PC-3 (cell line): ENCODE results near the gene PKDREJ. TPM values are rescaled to one million over a fixed set of nuclear protein-coding genes. Genes with fewer than 3 reads are reported as not detected.

ENCODE experiments used
- ATAC-seq: fragments of 200-7000 bp; cut with Tn5 transposase; 2 replicates; pipeline ENCODE4 v1.9.1; 2020; ENCODE audit warnings: mild to moderate bottlenecking, moderate library complexity
- BruUV-seq: library from RNA; stranded (reverse); fragments of 400-500 nt; replicated peaks from 2 replicates; lab custom pipeline; 2021; lab: Mats Ljungman, UMichigan
- CTCF ChIA-PET: fragments of 300-600 bp; sonication (Branson Sonifier 250); formaldehyde crosslinking; loops from one replicate; lab custom pipeline; 2022; ENCODE audit warnings: antibody characterized with exemption; lab: Charles Lee
- POLR2A ChIA-PET: fragments of 300-600 bp; sonication (Branson Sonifier 250); formaldehyde crosslinking; loops from one replicate; lab custom pipeline; 2022; ENCODE audit warnings: antibody characterized with exemption; ENCODE audit not compliant: unreplicated experiment; lab: Charles Lee
- DNase-seq: peaks from one replicate; pipeline ENCODE4 v3.0.0-alpha.2; 2015
- H2AFZ ChIP-seq: fragments of 300-600 bp; sonication (generic); 2 replicates; pipeline ENCODE4 v1.6.0; 2016; ENCODE audit warnings: antibody characterized with exemption, low read length
- H3F3A ChIP-seq: fragments of 300-600 bp; sonication (generic); one replicate; pipeline ENCODE4 v1.6.0; 2017; ENCODE audit warnings: antibody characterized with exemption, low read length, control low read depth, mild to moderate bottlenecking; ENCODE audit not compliant: unreplicated experiment
- H3K27ac ChIP-seq: fragments of 300-600 bp; sonication (generic); 2 replicates; pipeline ENCODE4 v1.5.1; 2016; ENCODE audit warnings: mild to moderate bottlenecking, low read length
- H3K27me3 ChIP-seq: fragments of 300-600 bp; sonication (generic); 2 replicates; pipeline ENCODE4 v1.6.1; 2016; ENCODE audit warnings: low read length, mixed read lengths
- H3K36me3 ChIP-seq: fragments of 300-600 bp; sonication (generic); 2 replicates; pipeline ENCODE4 v1.6.1; 2016; ENCODE audit warnings: low read depth, mixed run types, low read length, mixed read lengths
- H3K4me1 ChIP-seq: fragments of 300-600 bp; sonication (generic); 2 replicates; pipeline ENCODE4 v1.5.1; 2016; ENCODE audit warnings: low read length; ENCODE audit not compliant: insufficient read depth
- H3K4me2 ChIP-seq: fragments of 300-600 bp; sonication (generic); 2 replicates; pipeline ENCODE4 v1.6.0; 2016; ENCODE audit warnings: low read length
- H3K4me3 ChIP-seq: fragments of 300-600 bp; sonication (generic); 2 replicates; pipeline ENCODE4 v1.5.1; 2016; ENCODE audit warnings: mild to moderate bottlenecking, low read length, mixed read lengths
- H3K79me2 ChIP-seq: fragments of 300-600 bp; sonication (generic); 2 replicates; pipeline ENCODE4 v1.6.1; 2017; ENCODE audit warnings: low read length, mixed read lengths
- H3K9ac ChIP-seq: fragments of 300-600 bp; sonication (generic); 2 replicates; pipeline ENCODE4 v1.6.0; 2016; ENCODE audit warnings: mild to moderate bottlenecking, low read length
- H3K9me2 ChIP-seq: fragments of 300-600 bp; sonication (generic); replicated peaks from 2 replicates; pipeline ENCODE4 v1.6.1; 2016; ENCODE audit warnings: mixed run types, low read length, mixed read lengths
- H3K9me3 ChIP-seq: fragments of 300-600 bp; sonication (generic); 2 replicates; pipeline ENCODE4 v1.6.1; 2016; ENCODE audit warnings: low read length, mixed read lengths
- H4K20me1 ChIP-seq: fragments of 300-600 bp; sonication (generic); 2 replicates; pipeline ENCODE4 v1.6.1; 2016; ENCODE audit warnings: low read length, mixed read lengths
- EZH2 ChIP-seq: fragments of 300-600 bp; sonication (generic); IDR thresholded peaks from one replicate; pipeline ENCODE4 v1.6.1; 2017; ENCODE audit warnings: antibody characterized with exemption, mild to moderate bottlenecking, low read length; ENCODE audit not compliant: unreplicated experiment
- EZH2phosphoT487 ChIP-seq: fragments of 300-600 bp; sonication (generic); IDR thresholded peaks from 2 replicates; pipeline ENCODE4 v1.6.1; 2018; ENCODE audit warnings: mild to moderate bottlenecking, antibody characterized with exemption, low read length, borderline replicate concordance
- intact Hi-C: fragments of 100-400 bp; cut with micrococcal nuclease; formaldehyde crosslinking; loops from 2 replicates; pipeline ENCODE4 v1.9.0; 2023
- total RNA-seq: library from RNA; depleted of rRNA; stranded (reverse); fragments of >200 nt; gene quantifications from 2 replicates; pipeline ENCODE4 v1.2.3, GENCODE V29; 2014
- TF ChIP-seq, protein P1 (sequence below): fragments of 300-600 bp; sonication (generic); conservative IDR thresholded peaks from 2 replicates; pipeline ENCODE4 v1.5.1; 2017; ENCODE audit warnings: antibody characterized with exemption, low read depth, mild to moderate bottlenecking, low read length

Gene PKDREJ
- total RNA-seq, 1 experiment from 2014 or later = not detected

DNA sequence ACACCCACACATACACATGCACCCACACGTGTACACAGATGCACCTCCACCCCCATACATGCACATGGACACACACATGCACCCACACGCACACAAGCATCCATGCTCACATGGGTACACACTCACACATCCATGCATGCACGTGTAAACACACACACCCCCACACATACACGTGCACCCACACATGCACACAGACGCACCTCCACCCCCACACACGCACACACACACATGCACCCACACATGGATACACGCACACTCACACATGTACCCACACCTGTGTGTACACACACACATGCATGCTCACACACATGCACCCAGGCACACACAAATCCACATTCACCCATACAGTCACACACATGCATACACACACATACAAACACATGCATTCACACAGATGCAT lies 37.5 kb downstream of the PKDREJ start:
- H3F3A ChIP-seq = no peaks in the 10 kb centered on the region
- no peak overlapping the region for H3K27ac ChIP-seq
- no peak overlapping the region for H2AFZ ChIP-seq
- no peaks in the 10 kb centered on the region for H3K36me3 ChIP-seq
- TF ChIP-seq, protein P1, sequence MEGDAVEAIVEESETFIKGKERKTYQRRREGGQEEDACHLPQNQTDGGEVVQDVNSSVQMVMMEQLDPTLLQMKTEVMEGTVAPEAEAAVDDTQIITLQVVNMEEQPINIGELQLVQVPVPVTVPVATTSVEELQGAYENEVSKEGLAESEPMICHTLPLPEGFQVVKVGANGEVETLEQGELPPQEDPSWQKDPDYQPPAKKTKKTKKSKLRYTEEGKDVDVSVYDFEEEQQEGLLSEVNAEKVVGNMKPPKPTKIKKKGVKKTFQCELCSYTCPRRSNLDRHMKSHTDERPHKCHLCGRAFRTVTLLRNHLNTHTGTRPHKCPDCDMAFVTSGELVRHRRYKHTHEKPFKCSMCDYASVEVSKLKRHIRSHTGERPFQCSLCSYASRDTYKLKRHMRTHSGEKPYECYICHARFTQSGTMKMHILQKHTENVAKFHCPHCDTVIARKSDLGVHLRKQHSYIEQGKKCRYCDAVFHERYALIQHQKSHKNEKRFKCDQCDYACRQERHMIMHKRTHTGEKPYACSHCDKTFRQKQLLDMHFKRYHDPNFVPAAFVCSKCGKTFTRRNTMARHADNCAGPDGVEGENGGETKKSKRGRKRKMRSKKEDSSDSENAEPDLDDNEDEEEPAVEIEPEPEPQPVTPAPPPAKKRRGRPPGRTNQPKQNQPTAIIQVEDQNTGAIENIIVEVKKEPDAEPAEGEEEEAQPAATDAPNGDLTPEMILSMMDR = no peak
- TF ChIP-seq EZH2 = no peak
- TF ChIP-seq EZH2phosphoT487 = no peak
- H3K4me1 ChIP-seq = no peaks in the 10 kb centered on the region
- H4K20me1 ChIP-seq = no peaks in the 10 kb centered on the region
- DNase-seq (no peak), ATAC-seq (no peak)
- no peak overlapping the region for H3K4me2 ChIP-seq
- H3K79me2 ChIP-seq = no peaks in the 10 kb centered on the region
- ChIA-PET POLR2A (no interaction called here), CTCF (no interaction called here)
- no TSS peak for BruUV-seq
- no peaks in the 10 kb centered on the region for H3K27me3 ChIP-seq
- no peak overlapping the region for H3K4me3 ChIP-seq
- no peak overlapping the region for H3K9ac ChIP-seq
- H3K9me3 ChIP-seq = no peaks in the 10 kb centered on the region
- intact Hi-C loops = no loop called here
- H3K9me2 ChIP-seq = no peaks in the 10 kb centered on the region

DNA sequence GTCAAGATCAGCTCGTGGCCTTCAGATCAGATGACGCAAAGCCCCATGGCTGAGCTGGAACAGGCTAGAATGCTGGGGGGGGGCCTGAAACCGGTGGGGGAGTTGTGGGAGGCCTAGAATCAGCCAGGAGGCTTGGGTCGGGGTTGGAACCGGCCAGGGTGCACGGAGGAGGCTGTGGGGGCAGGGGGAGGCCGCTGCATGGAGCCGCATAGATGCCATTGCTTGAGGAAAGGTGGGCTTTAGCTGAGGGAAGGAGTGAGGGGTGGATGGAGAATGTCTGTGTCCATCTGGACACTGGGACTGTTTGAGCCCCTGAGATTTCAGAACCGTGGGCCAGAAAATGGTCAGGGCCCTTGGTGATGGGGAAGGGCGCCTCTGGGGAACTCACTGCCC lies 38.2 kb downstream of the PKDREJ start:
- Histone ChIP-seq H3K9ac (no peak overlapping the region), H3K9me2 (no peaks in the 10 kb centered on the region), H3K27ac (no peak overlapping the region), H2AFZ (no peak overlapping the region), H3K4me1 (no peaks in the 10 kb centered on the region), H3K79me2 (no peaks in the 10 kb centered on the region), H3K27me3 (no peaks in the 10 kb centered on the region), H3K36me3 (no peaks in the 10 kb centered on the region), H3K4me3 (no peak overlapping the region), H3K9me3 (no peaks in the 10 kb centered on the region), H3F3A (no peaks in the 10 kb centered on the region), H3K4me2 (no peak overlapping the region), H4K20me1 (no peaks in the 10 kb centered on the region)
- intact Hi-C loops = no loop called here
- ChIA-PET POLR2A (no interaction called here), CTCF (no interaction called here)
- no TSS peak for BruUV-seq
- DNase-seq (no peak), ATAC-seq (no peak)
- no peak for TF ChIP-seq EZH2phosphoT487
- TF ChIP-seq, protein P1 = no peak
- TF ChIP-seq EZH2 = no peak

DNA sequence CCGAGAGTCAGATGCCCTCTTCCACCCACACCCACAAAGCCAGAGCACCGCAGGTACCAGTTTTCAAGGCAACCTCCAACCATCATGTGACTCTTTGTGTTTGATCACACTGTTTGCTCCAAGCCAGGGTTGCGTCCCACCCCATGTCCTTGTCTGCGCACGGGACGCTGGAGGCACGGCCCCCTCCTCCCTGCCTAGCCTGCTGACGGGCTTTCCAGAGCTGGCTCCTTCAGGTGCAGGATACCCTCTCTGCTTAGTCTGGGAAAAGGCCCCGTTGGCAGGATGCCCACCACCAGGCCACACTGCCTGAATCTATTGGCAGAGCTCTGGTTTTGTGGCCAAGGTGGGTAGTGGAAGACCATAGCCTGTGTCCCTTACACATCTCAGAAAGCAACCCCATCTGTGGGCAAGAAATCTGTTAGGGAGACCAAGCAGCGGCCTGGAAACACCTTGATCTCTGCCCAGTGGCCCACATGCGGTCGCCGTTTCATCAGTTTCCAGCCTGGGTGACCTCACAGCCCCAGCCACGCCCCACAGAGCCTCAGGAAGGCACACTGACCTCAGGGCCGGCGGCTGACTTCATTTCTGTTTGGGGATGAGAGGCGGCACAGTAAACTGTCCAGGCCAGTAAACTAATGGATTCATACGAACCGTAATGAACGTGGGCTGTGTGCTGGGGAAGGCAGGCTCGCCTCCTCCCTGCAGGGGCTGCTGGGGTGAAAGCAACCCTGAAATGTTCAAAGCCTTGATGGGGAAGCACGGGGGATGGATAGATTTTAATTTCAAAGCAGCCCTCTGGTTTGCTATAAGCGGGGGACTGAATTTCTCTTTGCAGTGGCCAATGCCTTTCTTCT lies 38.9 kb downstream of the PKDREJ start:
- H4K20me1 ChIP-seq = no peaks in the 10 kb centered on the region
- no peaks in the 10 kb centered on the region for H3K4me1 ChIP-seq
- ChIA-PET POLR2A (no interaction called here), CTCF (no interaction called here)
- H3K9me3 ChIP-seq = no peaks in the 10 kb centered on the region
- no peak overlapping the region for H3K4me3 ChIP-seq
- intact Hi-C loops = no loop called here
- H3K36me3 ChIP-seq = no peaks in the 10 kb centered on the region
- H2AFZ ChIP-seq = no peak overlapping the region
- no peak overlapping the region for H3K9ac ChIP-seq
- DNase-seq (no peak), ATAC-seq (no peak)
- no peak overlapping the region for H3K27ac ChIP-seq
- H3F3A ChIP-seq = no peaks in the 10 kb centered on the region
- BruUV-seq = no TSS peak
- TF ChIP-seq, protein P1 = no peak
- no peak for TF ChIP-seq EZH2
- TF ChIP-seq EZH2phosphoT487 = no peak
- no peaks in the 10 kb centered on the region for H3K9me2 ChIP-seq
- H3K79me2 ChIP-seq = no peaks in the 10 kb centered on the region
- H3K27me3 ChIP-seq = no peaks in the 10 kb centered on the region
- H3K4me2 ChIP-seq = no peak overlapping the region
